ENCODE measurements around the gene ZNF821. TPM values are rescaled to one million over a fixed set of nuclear protein-coding genes. Genes with fewer than 3 reads are reported as not detected.
"Not testable (repeated sequence)": the region's sequence is repeated elsewhere in the genome, so short reads cannot be mapped to it uniquely, and the experiment has no call there.

The ZNF821 gene
- 9.6 TPM for total RNA-seq (ENCODE audit: insufficient read depth, low replicate concordance)

GRCh38 chr16:71883849-71884638 is at the start of gene ZNF821:
ZNF821 (minus strand) TSS chr16:71884182; CDS start chr16:71879946, 4,236 bp downstream.
- DNase-seq (ENCODE audit: low spot score), result peak; percentile 83

GRCh38 chr16:71933017-71933416 is 49.0 kb upstream of the ZNF821 start:
- DNase-seq (ENCODE audit: low spot score), result no peak

- no peak for DNase-seq (ENCODE audit: low spot score)
These were observed 47.6 kb upstream of the ZNF821 start for GRCh38 chr16:71931599-71931998.

GRCh38 chr16:71931001-71931400 is 47.0 kb upstream of the ZNF821 start:
- no peak for DNase-seq (ENCODE audit: low spot score)

- no peak for DNase-seq (ENCODE audit: low spot score)
These were observed 46.1 kb upstream of the ZNF821 start for GRCh38 chr16:71930013-71930563.

GRCh38 chr16:71929048-71929447 is 45.1 kb upstream of the ZNF821 start:
- peak; percentile 94 for DNase-seq (ENCODE audit: low spot score)

- DNase-seq (ENCODE audit: low spot score), result peak; percentile 43
These were observed 43.8 kb upstream of the ZNF821 start for GRCh38 chr16:71927787-71928186.

- peak; percentile 78 for DNase-seq (ENCODE audit: low spot score)
These were observed 43.4 kb upstream of the ZNF821 start for GRCh38 chr16:71927383-71927782.

- DNase-seq (ENCODE audit: low spot score), result no peak
These were observed 40.7 kb upstream of the ZNF821 start for GRCh38 chr16:71924710-71925109.

- DNase-seq (ENCODE audit: low spot score), result no peak
These were observed 40.1 kb upstream of the ZNF821 start for GRCh38 chr16:71923941-71924690.

- DNase-seq (ENCODE audit: low spot score), result no peak
These were observed 36.7 kb upstream of the ZNF821 start for GRCh38 chr16:71920658-71921057.

GRCh38 chr16:71919035-71919434 is 35.1 kb upstream of the ZNF821 start:
- no peak for DNase-seq (ENCODE audit: low spot score)

- peak; percentile 83 for DNase-seq (ENCODE audit: low spot score)
These were observed 33.9 kb upstream of the ZNF821 start for GRCh38 chr16:71917900-71918299.

GRCh38 chr16:71916397-71916920 is 32.5 kb upstream of the ZNF821 start:
- DNase-seq (ENCODE audit: low spot score), result no peak

GRCh38 chr16:71915350-71915749 is 31.4 kb upstream of the ZNF821 start:
- DNase-seq (ENCODE audit: low spot score), result no peak

- no peak for DNase-seq (ENCODE audit: low spot score)
These were observed 30.8 kb upstream of the ZNF821 start for GRCh38 chr16:71914802-71915201.

- DNase-seq (ENCODE audit: low spot score), result no peak
These were observed 28.7 kb upstream of the ZNF821 start for GRCh38 chr16:71912534-71913275.

- no peak for DNase-seq (ENCODE audit: low spot score)
These were observed 27.1 kb upstream of the ZNF821 start for GRCh38 chr16:71911121-71911520.

GRCh38 chr16:71905765-71906164 is 21.8 kb upstream of the ZNF821 start:
- DNase-seq (ENCODE audit: low spot score), result not testable (repeated sequence)

GRCh38 chr16:71904239-71904638 is 20.3 kb upstream of the ZNF821 start:
- no peak for DNase-seq (ENCODE audit: low spot score)

- DNase-seq (ENCODE audit: low spot score), result no peak
These were observed 19.6 kb upstream of the ZNF821 start for GRCh38 chr16:71903608-71904007.

Data from umbilical cord (tissue), 2 donors.